H9 (cell line): Measurements from ENCODE around the gene ZNF175. TPM values are rescaled to one million over a fixed set of nuclear protein-coding genes. Genes with fewer than 3 reads are reported as not detected.

Experiments used
- DNase-seq: peaks from one replicate; pipeline ENCODE4 v3.0.0-alpha.2; 2017
- H2AFZ ChIP-seq: one replicate; pipeline ENCODE4 v1.6.1; 2013; ENCODE audit warnings: mild to moderate bottlenecking, low read length, control low read depth, moderate library complexity
- H2AK5ac ChIP-seq: 2 replicates; pipeline ENCODE4 v1.6.1; 2013; ENCODE audit warnings: low read length, control low read depth, mixed read lengths; ENCODE audit not compliant: insufficient read length
- H2BK120ac ChIP-seq: one replicate; pipeline ENCODE4 v1.6.1; 2013; ENCODE audit warnings: low read depth, mild to moderate bottlenecking, low read length, control low read depth, inconsistent platforms; ENCODE audit not compliant: poor library complexity, severe bottlenecking
- H2BK12ac ChIP-seq: 2 replicates; pipeline ENCODE4 v1.6.1; 2013; ENCODE audit warnings: low read length, control low read depth, mixed read lengths, low read depth; ENCODE audit not compliant: insufficient read length
- H2BK15ac ChIP-seq: 2 replicates; pipeline ENCODE4 v1.6.1; 2013; ENCODE audit warnings: low read depth, low read length, control low read depth
- H2BK20ac ChIP-seq: one replicate; pipeline ENCODE4 v1.6.1; 2013; ENCODE audit warnings: low read depth, mild to moderate bottlenecking, low read length, control low read depth, inconsistent platforms; ENCODE audit not compliant: poor library complexity, severe bottlenecking
- H2BK5ac ChIP-seq: 2 replicates; pipeline ENCODE4 v1.6.1; 2013; ENCODE audit warnings: low read length, control low read depth, mixed read lengths; ENCODE audit not compliant: insufficient read length
- H3K14ac ChIP-seq: 2 replicates; pipeline ENCODE4 v1.6.1; 2013; ENCODE audit warnings: low read length, control low read depth; ENCODE audit not compliant: insufficient read depth
- H3K18ac ChIP-seq: 2 replicates; pipeline ENCODE4 v1.6.1; 2013; ENCODE audit warnings: low read depth, mild to moderate bottlenecking, mixed read lengths, low read length, control low read depth; ENCODE audit not compliant: insufficient read length
- H3K23ac ChIP-seq: 2 replicates; pipeline ENCODE4 v1.6.1; 2013; ENCODE audit warnings: low read length, control low read depth, mixed read lengths, low read depth; ENCODE audit not compliant: insufficient read length
- H3K23me2 ChIP-seq: 2 replicates; pipeline ENCODE4 v1.6.1; 2013; ENCODE audit warnings: low read depth, mild to moderate bottlenecking, mixed read lengths, low read length, control low read depth; ENCODE audit not compliant: insufficient read length, poor library complexity, severe bottlenecking
- H3K27ac ChIP-seq: 2 replicates; pipeline ENCODE4 v1.5.1; 2013; ENCODE audit warnings: low read length, control low read depth, mixed read lengths, low read depth; ENCODE audit not compliant: insufficient read length
- H3K27me3 ChIP-seq: 2 replicates; pipeline ENCODE4 v1.6.1; 2013; ENCODE audit warnings: low read length, control low read depth, inconsistent platforms; ENCODE audit not compliant: insufficient read depth
- H3K4ac ChIP-seq: 2 replicates; pipeline ENCODE4 v1.6.1; 2013; ENCODE audit warnings: low read depth, mild to moderate bottlenecking, control low read depth, inconsistent platforms, low read length, moderate library complexity
- H3K4me1 ChIP-seq: 2 replicates; pipeline ENCODE4 v1.6.1; 2013; ENCODE audit warnings: low read length, control low read depth, inconsistent platforms; ENCODE audit not compliant: insufficient read depth
- H3K4me2 ChIP-seq: 2 replicates; pipeline ENCODE4 v1.6.1; 2013; ENCODE audit warnings: low read length, control low read depth, mixed read lengths; ENCODE audit not compliant: insufficient read length, insufficient read depth
- H3K56ac ChIP-seq: 2 replicates; pipeline ENCODE4 v1.6.1; 2013; ENCODE audit warnings: low read depth, mild to moderate bottlenecking, mixed read lengths, low read length, control low read depth; ENCODE audit not compliant: insufficient read length
- H3K79me1 ChIP-seq: 2 replicates; pipeline ENCODE4 v1.6.1; 2013; ENCODE audit warnings: low read depth, mild to moderate bottlenecking, moderate library complexity, low read length, control low read depth, inconsistent platforms; ENCODE audit not compliant: insufficient read depth, poor library complexity, severe bottlenecking
- H3K79me2 ChIP-seq: 2 replicates; pipeline ENCODE4 v1.6.1; 2013; ENCODE audit warnings: low read length, control low read depth, inconsistent platforms; ENCODE audit not compliant: insufficient read depth
- H3K9ac ChIP-seq: 2 replicates; pipeline ENCODE4 v1.6.1; 2013; ENCODE audit warnings: low read length, control low read depth, mixed read lengths; ENCODE audit not compliant: insufficient read length; ENCODE audit errors: extremely low read depth
- H3K9me3 ChIP-seq: one replicate; pipeline ENCODE4 v1.6.1; 2013; ENCODE audit warnings: low read depth, low read length, inconsistent platforms; ENCODE audit not compliant: control insufficient read depth
- H3T11ph ChIP-seq: one replicate; pipeline ENCODE4 v1.6.1; 2013; ENCODE audit warnings: mild to moderate bottlenecking, low read length, control low read depth, inconsistent platforms
- H4K20me1 ChIP-seq: one replicate; pipeline ENCODE4 v1.6.1; 2013; ENCODE audit not compliant: control insufficient read depth, insufficient read length, insufficient read depth
- H4K5ac ChIP-seq: 2 replicates; pipeline ENCODE4 v1.6.1; 2013; ENCODE audit warnings: low read depth, mild to moderate bottlenecking, mixed read lengths, low read length, control low read depth; ENCODE audit not compliant: insufficient read length
- H4K8ac ChIP-seq: replicated peaks from 2 replicates; pipeline ENCODE4 v1.6.1; 2013; ENCODE audit warnings: low read length, control low read depth, mixed read lengths, low read depth; ENCODE audit not compliant: insufficient read length
- H4K91ac ChIP-seq: 2 replicates; pipeline ENCODE4 v1.6.1; 2013; ENCODE audit warnings: low read depth, mild to moderate bottlenecking, moderate library complexity, mixed read lengths, low read length, control low read depth; ENCODE audit not compliant: insufficient read length
- H3K27ac Mint-ChIP-seq, 3 experiments: 2 replicates in 2 of 3; 3 replicates in 1 of 3; pipeline ENCODE4 v1.8.0; 2020 to 2021; ENCODE audit warnings: mixed read lengths in 3 of 3, mild to moderate bottlenecking in 1 of 3, moderate library complexity in 1 of 3
- H3K27me3 Mint-ChIP-seq: 2 replicates; pipeline ENCODE4 v1.8.0; 2021; ENCODE audit warnings: low read depth, mild to moderate bottlenecking, moderate library complexity, mixed read lengths
- H3K36me3 Mint-ChIP-seq, 3 experiments: 2 replicates in 2 of 3; 3 replicates in 1 of 3; pipeline ENCODE4 v1.8.0; 2020 to 2021; ENCODE audit warnings: low read depth in 3 of 3, mixed read lengths in 3 of 3; ENCODE audit not compliant: insufficient read depth in 1 of 3
- H3K4me1 Mint-ChIP-seq, 2 experiments: 2 replicates each; pipeline ENCODE4 v1.8.0; 2020; ENCODE audit warnings: mixed read lengths in 2 of 2
- H3K4me3 Mint-ChIP-seq, 2 experiments: 2 replicates in 1 of 2; 3 replicates in 1 of 2; pipeline ENCODE4 v1.8.0; 2020 to 2021; ENCODE audit warnings: mild to moderate bottlenecking in 2 of 2, mixed read lengths in 2 of 2, moderate library complexity in 1 of 2
- H3K9me3 Mint-ChIP-seq, 2 experiments: 2 replicates in 1 of 2; 3 replicates in 1 of 2; pipeline ENCODE4 v1.8.0; 2020; ENCODE audit warnings: mild to moderate bottlenecking in 2 of 2, mixed read lengths in 2 of 2, moderate library complexity in 1 of 2
- CTCF ChIP-seq: fragments of 200-600 bp; sonication (generic); conservative IDR thresholded peaks from 3 replicates; pipeline ENCODE4 v1.8.0; 2021; ENCODE audit warnings: antibody characterized with exemption, mild to moderate bottlenecking
- WGBS: extraction: QIAGEN DNeasy Blood & Tissue Kit; methylation state at CpG from one replicate; pipeline ENCODE4 v1.1.7; 2013; ENCODE audit warnings: missing lambda C conversion rate, low lambda C conversion rate, mixed read lengths; ENCODE audit not compliant: insufficient read length; ENCODE audit errors: extremely low coverage; 5-methylcytosine and 5-hydroxymethylcytosine counted together
- total RNA-seq: library from RNA; stranded (reverse); gene quantifications from 2 replicates; pipeline ENCODE4 v1.2.1, GENCODE V29; 2021

ZNF175 gene
- total RNA-seq, 1 experiment from 2014 or later, result 10.7 TPM

- no peaks in the 10 kb centered on the region; the same call in 1 of the 2 replicates for H3K4me1 ChIP-seq
- H3K9ac ChIP-seq, result no peak overlapping the region
- H3K23me2 ChIP-seq, result no peaks in the 10 kb centered on the region
- H4K5ac ChIP-seq, result no peak overlapping the region
- H2BK15ac ChIP-seq, result no peak overlapping the region
- H2BK120ac ChIP-seq, result no peak overlapping the region
- no peak overlapping the region for H3K4ac ChIP-seq
- H3K27me3 Mint-ChIP-seq, result peaks cover 49% of the 10 kb centered on the region
- TF ChIP-seq CTCF, result no peak
- no peak overlapping the region for H4K8ac ChIP-seq
- H3K18ac ChIP-seq, result no peak overlapping the region
- H3K4me1 Mint-ChIP-seq, result peaks cover 0 to 6% of the 10 kb centered on the region in 2 experiments; a peak in 2 of 4 replicates
- no peak overlapping the region for H2AK5ac ChIP-seq
- no peaks in the 10 kb centered on the region for H3K9me3 ChIP-seq
- H3K9me3 Mint-ChIP-seq, result peaks cover 40 to 90% of the 10 kb centered on the region in 2 experiments
- H3K79me1 ChIP-seq, result no peaks in the 10 kb centered on the region
- H3K56ac ChIP-seq, result no peak overlapping the region
- no peak overlapping the region for H3K14ac ChIP-seq
- H2BK12ac ChIP-seq, result no peak overlapping the region
- H2BK20ac ChIP-seq, result no peak overlapping the region
- H3K27ac ChIP-seq, result no peak overlapping the region
- H4K20me1 ChIP-seq, result no peaks in the 10 kb centered on the region
- peak overlapping the region; percentile 55 for H3K4me2 ChIP-seq
- WGBS, result no CpG with 5 or more reads among the region's 20 CpGs
- peak overlapping the region in 1 of 2 experiments; percentile 44; a peak in 1 of 5 replicates for H3K4me3 Mint-ChIP-seq
- no peaks in the 10 kb centered on the region for H3K79me2 ChIP-seq
- no peak overlapping the region for H3T11ph ChIP-seq
- no peaks in the 10 kb centered on the region; a peak in 2 of 7 replicates for H3K36me3 Mint-ChIP-seq
- no peak overlapping the region for H3K27ac Mint-ChIP-seq
- H3K27me3 ChIP-seq, result no peaks in the 10 kb centered on the region
- H4K91ac ChIP-seq, result no peak overlapping the region
- no peak overlapping the region for H2AFZ ChIP-seq
- H3K23ac ChIP-seq, result no peak overlapping the region
- peak; percentile 91 for DNase-seq
- no peak overlapping the region for H2BK5ac ChIP-seq
These were observed 17.9 kb upstream of the ZNF175 start for GRCh38 chr19:51552996-51553725.
